Esophagus (tissue), 2 donors: ENCODE data around the gene CCDC91. TPM values are rescaled to one million over a fixed set of nuclear protein-coding genes. Genes with fewer than 3 reads are reported as not detected.

Experiments used
- H3K27ac ChIP-seq, 2 donors: one replicate each; pipeline ENCODE4 v1.5.1; 2013; ENCODE audit warnings: low read depth in 2 of 2, mild to moderate bottlenecking in 2 of 2, inconsistent platforms in 1 of 2, low read length in 1 of 2, moderate library complexity in 1 of 2
- H3K27me3 ChIP-seq, 2 donors: one replicate each; pipeline ENCODE4 v1.6.1; 2013; ENCODE audit warnings: low read length in 2 of 2, control low read depth in 1 of 2, mild to moderate bottlenecking in 1 of 2; ENCODE audit not compliant: insufficient read depth in 2 of 2, control insufficient read depth in 1 of 2
- H3K36me3 ChIP-seq, 2 donors: one replicate each; pipeline ENCODE4 v1.6.1; 2013; ENCODE audit warnings: low read length in 1 of 2; ENCODE audit not compliant: control insufficient read depth in 2 of 2, insufficient read depth in 2 of 2
- H3K4me1 ChIP-seq, 2 donors: one replicate each; pipeline ENCODE4 v1.6.1; 2013; ENCODE audit warnings: low read length in 1 of 2; ENCODE audit not compliant: control insufficient read depth in 2 of 2, insufficient read depth in 2 of 2
- H3K4me3 ChIP-seq, 2 donors: one replicate each; pipeline ENCODE4 v1.5.1; 2013; ENCODE audit warnings: low read length in 2 of 2, mild to moderate bottlenecking in 2 of 2, low read depth in 1 of 2, moderate library complexity in 1 of 2
- H3K9me3 ChIP-seq, 2 donors: one replicate each; pipeline ENCODE4 v1.6.1; 2013; ENCODE audit warnings: mild to moderate bottlenecking in 2 of 2, low read depth in 1 of 2, low read length in 1 of 2, moderate library complexity in 1 of 2; ENCODE audit not compliant: control insufficient read depth in 2 of 2, insufficient read depth in 1 of 2
- WGBS, 2 donors: extraction: QIAGEN DNeasy Blood & Tissue Kit; methylation state at CpG; one replicate each; pipeline ENCODE4 v1.1.7; 2013; 5-methylcytosine and 5-hydroxymethylcytosine counted together
- polyA plus RNA-seq, 2 donors: library from polyadenylated mRNA; stranded (reverse); fragments of 200-250 nt; gene quantifications; one replicate each; pipeline ENCODE4 v1.2.3, GENCODE V29; 2013
- donor health status: healthy with polysubstance abuse.
- donor health status: Bipolar disorder and iron deficiency.

Gene CCDC91
- polyA plus RNA-seq, 2 donors = 10.6 to 11.8 TPM

DNA sequence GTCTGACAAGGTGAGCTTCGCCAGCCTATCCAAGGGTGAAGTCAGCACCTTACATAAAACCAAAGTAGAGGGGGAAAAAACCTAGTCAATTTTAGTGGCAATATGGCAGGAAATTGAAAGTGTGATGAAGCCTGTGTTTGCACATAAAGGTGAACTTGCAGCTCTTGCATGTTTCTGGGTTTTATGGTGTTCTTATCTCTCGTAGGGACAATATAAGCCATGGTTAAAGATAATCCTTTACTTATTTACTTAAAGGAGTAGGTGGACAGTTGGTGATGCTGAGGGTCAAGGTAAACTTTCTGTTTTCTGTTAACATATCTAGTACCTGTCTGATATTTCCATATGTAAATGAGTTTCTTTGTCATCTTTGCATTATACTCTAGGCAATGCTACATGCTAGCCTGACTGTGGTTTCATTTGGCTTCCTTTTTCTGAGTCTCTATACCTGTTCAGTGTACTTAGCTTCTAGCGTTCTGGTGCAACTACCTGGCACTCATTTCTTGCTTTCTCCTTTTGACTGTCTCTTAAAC lies 32.8 kb downstream of the CCDC91 start:
- WGBS, 2 donors = 70 to 84% methylated on average over 3 of the region's 3 CpGs
- Histone ChIP-seq H3K4me3 (no peak overlapping the region), H3K27me3 (no peaks in the 10 kb centered on the region), H3K9me3 (no peaks in the 10 kb centered on the region), H3K4me1 (no peaks in the 10 kb centered on the region), H3K36me3 (no peaks in the 10 kb centered on the region), H3K27ac (no peak overlapping the region)

GRCh38 chr12:28223858-28224257 lies 33.6 kb downstream of the CCDC91 start:
- Histone ChIP-seq H3K4me1 (no peaks in the 10 kb centered on the region), H3K27me3 (no peaks in the 10 kb centered on the region), H3K9me3 (no peaks in the 10 kb centered on the region), H3K4me3 (no peak overlapping the region), H3K36me3 (no peaks in the 10 kb centered on the region), H3K27ac (no peak overlapping the region)
- WGBS, 2 donors = 78 to 83% methylated on average over 2 of the region's 2 CpGs

- Histone ChIP-seq H3K27me3 (no peaks in the 10 kb centered on the region), H3K36me3 (no peaks in the 10 kb centered on the region), H3K4me3 (no peak overlapping the region), H3K27ac (no peak overlapping the region), H3K9me3 (no peaks in the 10 kb centered on the region), H3K4me1 (no peaks in the 10 kb centered on the region)
Observed at GRCh38 chr12:28226705-28227104, 36.4 kb downstream of the CCDC91 start.

DNA sequence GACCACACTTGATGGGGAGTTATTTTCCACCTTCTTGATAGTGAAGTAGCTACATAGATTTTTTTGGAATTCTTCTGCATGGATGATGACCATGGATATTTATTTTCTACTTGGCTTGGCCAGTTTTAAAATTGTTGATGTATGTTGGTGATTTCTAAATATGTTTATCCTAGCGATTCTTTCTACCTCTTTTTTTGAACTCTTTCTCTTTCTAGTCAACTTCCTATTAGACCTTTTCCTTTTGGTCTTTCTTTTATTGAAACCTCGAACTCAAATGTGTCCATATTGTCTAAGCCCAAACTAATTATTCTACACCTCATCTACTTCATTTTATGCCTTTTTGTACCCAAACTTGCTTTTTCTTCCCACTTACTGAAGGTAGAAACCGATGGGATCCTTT lies 37.0 kb downstream of the CCDC91 start:
- H3K9me3 ChIP-seq = no peaks in the 10 kb centered on the region
- H3K36me3 ChIP-seq = no peaks in the 10 kb centered on the region
- 82 to 92% methylated on average over 3 of the region's 3 CpGs for WGBS, 2 donors
- H3K4me1 ChIP-seq = no peaks in the 10 kb centered on the region
- no peaks in the 10 kb centered on the region for H3K27me3 ChIP-seq
- H3K27ac ChIP-seq = no peak overlapping the region
- H3K4me3 ChIP-seq = no peak overlapping the region

DNA sequence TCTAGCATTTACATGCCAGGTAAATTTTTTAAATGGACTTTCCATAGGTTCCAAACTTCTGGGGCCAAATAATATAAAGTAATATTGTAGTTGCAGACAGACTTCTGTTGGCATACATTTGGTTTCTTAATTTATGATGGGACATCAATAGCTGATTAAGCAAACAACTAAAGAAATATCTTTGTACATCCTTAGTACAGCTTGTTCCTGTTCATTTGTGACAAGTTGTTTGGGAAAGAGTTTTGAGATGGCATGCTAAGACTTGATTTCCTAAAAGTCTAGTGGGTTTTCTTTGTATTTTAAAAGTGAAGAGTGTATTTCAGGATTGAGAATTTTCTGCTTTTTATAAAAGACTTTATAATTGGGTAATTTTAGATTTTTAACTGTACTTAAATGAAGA lies 41.0 kb downstream of the CCDC91 start:
- Histone ChIP-seq H3K36me3 (no peaks in the 10 kb centered on the region), H3K27me3 (no peaks in the 10 kb centered on the region), H3K27ac (no peak overlapping the region)

DNA sequence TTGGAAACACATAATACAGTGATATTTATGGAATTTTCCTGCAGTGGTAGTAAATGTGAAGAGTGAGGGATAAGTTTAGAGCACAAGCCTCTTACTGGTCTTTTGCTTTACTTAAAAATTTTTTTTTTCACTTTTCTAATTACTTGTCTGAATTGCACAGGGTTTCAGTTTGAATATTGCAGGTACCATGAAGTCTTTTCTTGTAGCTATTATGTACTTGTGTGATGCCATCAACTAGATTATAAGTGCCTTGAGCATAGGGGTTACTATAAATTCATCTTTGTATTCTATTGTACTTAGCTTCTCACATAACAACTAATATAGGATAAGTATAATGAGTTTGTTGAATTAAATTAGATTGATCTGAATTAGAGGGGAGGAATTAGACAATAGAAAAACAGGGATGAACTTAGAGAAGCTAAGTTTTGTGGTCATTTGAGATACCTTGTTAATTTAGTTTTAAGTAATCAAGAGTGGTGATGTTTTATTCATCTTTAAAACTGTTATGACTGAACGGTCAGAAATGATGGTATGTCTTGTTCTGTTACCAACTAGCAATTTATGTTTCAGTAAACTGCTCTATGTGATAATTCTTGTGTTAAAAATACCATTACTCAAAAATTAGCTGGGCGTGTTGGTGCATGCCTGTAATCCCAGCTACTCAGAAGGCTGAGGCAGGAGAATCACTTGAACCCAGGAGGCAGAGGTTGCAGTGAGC lies 42.1 kb downstream of the CCDC91 start:
- H3K4me1 ChIP-seq = no peaks in the 10 kb centered on the region
- H3K4me3 ChIP-seq = no peak overlapping the region
- no peaks in the 10 kb centered on the region for H3K27me3 ChIP-seq
- no peaks in the 10 kb centered on the region for H3K9me3 ChIP-seq
- no peaks in the 10 kb centered on the region for H3K36me3 ChIP-seq
- 81 to 86% methylated on average over 2 of the region's 2 CpGs for WGBS, 2 donors
- no peak overlapping the region for H3K27ac ChIP-seq

More for the DNA sequence above, 41.0 kb downstream of the CCDC91 start:
- H3K9me3 ChIP-seq = no peaks in the 10 kb centered on the region
- H3K4me3 ChIP-seq = no peak overlapping the region
- no peaks in the 10 kb centered on the region for H3K4me1 ChIP-seq

- Histone ChIP-seq H3K36me3 (no peaks in the 10 kb centered on the region), H3K4me1 (no peaks in the 10 kb centered on the region), H3K27ac (no peak overlapping the region), H3K4me3 (no peak overlapping the region), H3K27me3 (no peaks in the 10 kb centered on the region), H3K9me3 (no peaks in the 10 kb centered on the region)
Observed at GRCh38 chr12:28234444-28234843, 44.2 kb downstream of the CCDC91 start.

DNA sequence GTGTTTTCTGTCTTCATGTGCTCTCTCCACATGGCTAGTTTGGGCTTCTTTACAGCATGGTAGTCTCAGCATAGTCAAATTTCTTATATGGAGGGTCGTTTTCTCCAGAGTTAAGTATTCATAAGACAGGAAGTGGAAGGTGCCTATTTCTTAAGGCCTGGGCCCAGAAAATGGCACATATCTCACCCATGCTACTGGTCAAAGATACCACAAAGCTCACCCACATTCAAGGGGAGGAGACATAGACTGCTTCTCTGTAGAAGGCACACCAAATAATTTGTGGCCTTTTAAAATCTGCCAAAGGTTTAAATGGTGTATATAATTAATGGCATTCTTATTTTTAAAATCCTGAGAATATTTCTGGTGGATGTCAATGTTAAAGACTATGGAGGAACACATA lies 44.8 kb downstream of the CCDC91 start:
- no peaks in the 10 kb centered on the region for H3K4me1 ChIP-seq
- no peaks in the 10 kb centered on the region for H3K9me3 ChIP-seq
- H3K4me3 ChIP-seq = no peak overlapping the region
- H3K36me3 ChIP-seq = no peaks in the 10 kb centered on the region
- no peaks in the 10 kb centered on the region for H3K27me3 ChIP-seq
- no peak overlapping the region for H3K27ac ChIP-seq
- 63 to 65% methylated on average over 1 of the region's 1 CpG for WGBS, 2 donors

- no peak overlapping the region for H3K27ac ChIP-seq
- no peak overlapping the region for H3K4me3 ChIP-seq
- H3K27me3 ChIP-seq = no peaks in the 10 kb centered on the region
- no peaks in the 10 kb centered on the region for H3K9me3 ChIP-seq
- H3K4me1 ChIP-seq = no peaks in the 10 kb centered on the region
- H3K36me3 ChIP-seq = no peaks in the 10 kb centered on the region
Observed at GRCh38 chr12:28235985-28236384, 45.7 kb downstream of the CCDC91 start.

DNA sequence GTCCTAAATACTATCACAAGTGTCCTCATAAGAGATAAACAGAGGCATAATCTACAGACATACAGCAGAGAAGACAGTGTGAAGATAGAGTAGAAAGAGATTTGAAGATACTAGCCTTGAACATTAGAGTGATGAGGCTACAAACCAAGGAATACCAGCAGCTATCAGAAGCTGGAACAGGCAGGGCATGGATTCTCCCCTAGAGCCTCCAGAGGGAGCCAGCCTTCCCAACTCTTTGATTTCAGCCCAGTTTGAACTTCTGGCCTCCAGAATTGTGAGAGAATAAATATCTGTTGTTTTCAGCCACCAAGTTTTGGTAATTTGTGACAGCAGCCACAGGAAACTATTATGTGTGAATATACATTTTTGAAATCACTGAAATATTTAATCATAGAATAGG lies 47.2 kb downstream of the CCDC91 start:
- no peaks in the 10 kb centered on the region for H3K27me3 ChIP-seq
- no peak overlapping the region for H3K4me3 ChIP-seq
- H3K4me1 ChIP-seq = no peaks in the 10 kb centered on the region
- H3K36me3 ChIP-seq = no peaks in the 10 kb centered on the region
- no peaks in the 10 kb centered on the region for H3K9me3 ChIP-seq
- no peak overlapping the region for H3K27ac ChIP-seq
